Trophoblast cell (in vitro differentiated cells and primary cell): ENCODE data around the gene ACHE.

Experiments
- DNase-seq, 2 donors: peaks; one replicate each; pipeline ENCODE4 v3.0.0-alpha.2; 2016
- H2AFZ ChIP-seq: 2 replicates; pipeline ENCODE4 v1.6.1; 2013; ENCODE audit warnings: low read length, moderate library complexity, mild to moderate bottlenecking; ENCODE audit not compliant: insufficient read depth, poor library complexity
- H2AK5ac ChIP-seq: 2 replicates; pipeline ENCODE4 v1.6.1; 2013; ENCODE audit warnings: mild to moderate bottlenecking, low read length
- H2BK120ac ChIP-seq: 2 replicates; pipeline ENCODE4 v1.6.1; 2013; ENCODE audit warnings: low read length, mild to moderate bottlenecking, moderate library complexity; ENCODE audit not compliant: insufficient read depth, poor library complexity
- H2BK12ac ChIP-seq: 2 replicates; pipeline ENCODE4 v1.6.1; 2013; ENCODE audit warnings: mild to moderate bottlenecking, low read length, moderate library complexity
- H2BK5ac ChIP-seq: 2 replicates; pipeline ENCODE4 v1.6.1; 2013; ENCODE audit warnings: low read length, low read depth, moderate library complexity, mild to moderate bottlenecking; ENCODE audit not compliant: poor library complexity
- H3K14ac ChIP-seq: 2 replicates; pipeline ENCODE4 v1.6.1; 2013; ENCODE audit warnings: mild to moderate bottlenecking, low read length
- H3K18ac ChIP-seq: 2 replicates; pipeline ENCODE4 v1.6.1; 2013; ENCODE audit warnings: mild to moderate bottlenecking, low read length
- H3K23ac ChIP-seq: 2 replicates; pipeline ENCODE4 v1.6.1; 2013; ENCODE audit warnings: low read length
- H3K27ac ChIP-seq: 2 replicates; pipeline ENCODE4 v1.5.1; 2013; ENCODE audit warnings: low read depth, mild to moderate bottlenecking, inconsistent platforms, low read length, moderate library complexity
- H3K27me3 ChIP-seq: 2 replicates; pipeline ENCODE4 v1.6.1; 2013; ENCODE audit warnings: inconsistent platforms, mild to moderate bottlenecking, low read length, moderate library complexity; ENCODE audit not compliant: insufficient read depth
- H3K36me3 ChIP-seq, 2 experiments: 1 replicate in 1 of 2; 2 replicates in 1 of 2; pipeline ENCODE4 v1.6.1; 2013; ENCODE audit warnings: low read length in 2 of 2, mild to moderate bottlenecking in 2 of 2, moderate library complexity in 1 of 2; ENCODE audit not compliant: insufficient read depth in 2 of 2, control insufficient read depth in 1 of 2
- H3K4ac ChIP-seq: 2 replicates; pipeline ENCODE4 v1.6.1; 2013; ENCODE audit warnings: low read depth, mild to moderate bottlenecking, low read length, moderate library complexity
- H3K4me1 ChIP-seq, 2 experiments: 1 replicate in 1 of 2; 2 replicates in 1 of 2; pipeline ENCODE4 v1.6.1; 2013; ENCODE audit warnings: low read length in 2 of 2, mild to moderate bottlenecking in 2 of 2, moderate library complexity in 1 of 2; ENCODE audit not compliant: insufficient read depth in 2 of 2, control insufficient read depth in 1 of 2
- H3K4me2 ChIP-seq: 2 replicates; pipeline ENCODE4 v1.6.1; 2013; ENCODE audit warnings: inconsistent platforms, mild to moderate bottlenecking, low read length, moderate library complexity
- H3K4me3 ChIP-seq: 2 replicates; pipeline ENCODE4 v1.5.1; 2013; ENCODE audit warnings: mild to moderate bottlenecking, low read depth, low read length, inconsistent platforms
- H3K79me1 ChIP-seq: one replicate; pipeline ENCODE4 v1.6.1; 2013; ENCODE audit warnings: low read length
- H3K79me2 ChIP-seq: 2 replicates; pipeline ENCODE4 v1.6.1; 2013; ENCODE audit warnings: low read length, mild to moderate bottlenecking; ENCODE audit not compliant: control insufficient read depth, insufficient read depth, poor library complexity
- H3K9ac ChIP-seq: 2 replicates; pipeline ENCODE4 v1.6.1; 2013; ENCODE audit warnings: mild to moderate bottlenecking, low read length
- H3K9me3 ChIP-seq: 2 replicates; pipeline ENCODE4 v1.6.1; 2013; ENCODE audit warnings: low read depth, mild to moderate bottlenecking, control low read depth, inconsistent platforms, low read length; ENCODE audit not compliant: insufficient read depth
- H4K12ac ChIP-seq: 2 replicates; pipeline ENCODE4 v1.6.1; 2013; ENCODE audit warnings: low read depth, mild to moderate bottlenecking, low read length, moderate library complexity
- H4K8ac ChIP-seq: 2 replicates; pipeline ENCODE4 v1.6.1; 2013; ENCODE audit warnings: low read depth, mild to moderate bottlenecking, low read length, moderate library complexity
- H4K91ac ChIP-seq: one replicate; pipeline ENCODE4 v1.6.1; 2013; ENCODE audit warnings: low read depth, mild to moderate bottlenecking, low read length, moderate library complexity
- WGBS: extraction: QIAGEN DNeasy Blood & Tissue Kit; methylation state at CpG from one replicate; pipeline ENCODE4 v1.1.7; 2013; ENCODE audit warnings: missing lambda C conversion rate; ENCODE audit not compliant: insufficient read length, insufficient coverage; ENCODE audit errors: extremely low coverage; 5-methylcytosine and 5-hydroxymethylcytosine counted together

ACHE gene

GRCh38 chr7:100882201-100882600, 13.5 kb downstream of the ACHE start:
- no peaks in the 10 kb centered on the region for H3K4me1 ChIP-seq
- no peak for DNase-seq
- no peak overlapping the region for H3K27ac ChIP-seq
- no peak overlapping the region for H2AFZ ChIP-seq
- H3K4ac ChIP-seq, result no peak overlapping the region
- H2BK5ac ChIP-seq, result no peak overlapping the region
- no peak overlapping the region for H3K18ac ChIP-seq
- H3K79me2 ChIP-seq, result peaks cover 11% of the 10 kb centered on the region
- H3K27me3 ChIP-seq, result no peaks in the 10 kb centered on the region
- no peak overlapping the region for H2AK5ac ChIP-seq
- H2BK120ac ChIP-seq, result no peak overlapping the region
- H3K4me3 ChIP-seq, result no peak overlapping the region
- no peak overlapping the region for H3K4me2 ChIP-seq
- H3K23ac ChIP-seq, result no peak overlapping the region
- no peaks in the 10 kb centered on the region for H3K9me3 ChIP-seq
- no peak overlapping the region for H4K8ac ChIP-seq
- WGBS, result no CpG with 5 or more reads among the region's 9 CpGs
- H3K9ac ChIP-seq, result no peak overlapping the region
- no peaks in the 10 kb centered on the region for H3K79me1 ChIP-seq
- H2BK12ac ChIP-seq, result no peak overlapping the region
- H4K91ac ChIP-seq, result no peak overlapping the region
- no peak overlapping the region for H4K12ac ChIP-seq
- H3K36me3 ChIP-seq, result peaks cover 81 to 84% of the 10 kb centered on the region in 2 experiments
- no peak overlapping the region for H3K14ac ChIP-seq

GRCh38 chr7:100881136-100881535, 14.6 kb downstream of the ACHE start:
- Histone ChIP-seq H2BK12ac (no peak overlapping the region), H3K79me1 (no peaks in the 10 kb centered on the region), H3K9me3 (no peaks in the 10 kb centered on the region), H3K4me2 (no peak overlapping the region), H2BK5ac (no peak overlapping the region), H3K79me2 (peaks cover 19% of the 10 kb centered on the region), H3K4me3 (no peak overlapping the region), H3K27ac (no peak overlapping the region), H4K91ac (no peak overlapping the region), H3K4me1 (peaks cover 3% of the 10 kb centered on the region in 2 experiments), H4K8ac (no peak overlapping the region), H2AK5ac (no peak overlapping the region), H3K9ac (no peak overlapping the region), H3K23ac (no peak overlapping the region), H3K14ac (no peak overlapping the region), H2AFZ (no peak overlapping the region), H3K36me3 (peaks cover 71 to 79% of the 10 kb centered on the region in 2 experiments), H4K12ac (no peak overlapping the region), H3K4ac (no peak overlapping the region), H3K27me3 (no peaks in the 10 kb centered on the region), H3K18ac (peak overlapping the region; percentile 30), H2BK120ac (no peak overlapping the region)
- no peak for DNase-seq
- no CpG with 5 or more reads among the region's 20 CpGs for WGBS

GRCh38 chr7:100880645-100881044, 15.0 kb downstream of the ACHE start:
- Histone ChIP-seq H2BK5ac (no peak overlapping the region), H3K36me3 (peaks cover 66 to 74% of the 10 kb centered on the region in 2 experiments), H3K79me1 (peaks cover under 1% of the 10 kb centered on the region), H3K9ac (no peak overlapping the region), H4K91ac (no peak overlapping the region), H2BK120ac (no peak overlapping the region), H3K9me3 (no peaks in the 10 kb centered on the region), H3K4ac (no peak overlapping the region), H2AFZ (no peak overlapping the region), H3K27ac (no peak overlapping the region), H3K27me3 (no peaks in the 10 kb centered on the region), H3K14ac (no peak overlapping the region), H3K4me2 (no peak overlapping the region), H3K18ac (no peak overlapping the region), H2AK5ac (no peak overlapping the region), H4K8ac (no peak overlapping the region), H3K4me3 (no peak overlapping the region), H4K12ac (no peak overlapping the region), H3K79me2 (peaks cover 22% of the 10 kb centered on the region), H3K23ac (no peak overlapping the region), H3K4me1 (peaks cover 5 to 6% of the 10 kb centered on the region in 2 experiments), H2BK12ac (no peak overlapping the region)
- no CpG with 5 or more reads among the region's 7 CpGs for WGBS
- DNase-seq, result no peak

- H3K4ac ChIP-seq, result peak overlapping the region; percentile 28
- no peak overlapping the region for H3K27ac ChIP-seq
- H3K27me3 ChIP-seq, result no peaks in the 10 kb centered on the region
- peaks cover 28% of the 10 kb centered on the region for H3K79me2 ChIP-seq
- no peaks in the 10 kb centered on the region for H3K9me3 ChIP-seq
- H2BK5ac ChIP-seq, result no peak overlapping the region
- no peak overlapping the region for H4K8ac ChIP-seq
- no peak overlapping the region for H2AK5ac ChIP-seq
- DNase-seq, result no peak
- H4K91ac ChIP-seq, result no peak overlapping the region
- H3K14ac ChIP-seq, result no peak overlapping the region
- peaks cover 5 to 6% of the 10 kb centered on the region in 2 experiments for H3K4me1 ChIP-seq
- WGBS, result no CpG with 5 or more reads among the region's 11 CpGs
- no peak overlapping the region for H2AFZ ChIP-seq
- no peak overlapping the region for H2BK12ac ChIP-seq
- peaks cover 7% of the 10 kb centered on the region for H3K79me1 ChIP-seq
- no peak overlapping the region for H3K4me3 ChIP-seq
- no peak overlapping the region for H3K23ac ChIP-seq
- H4K12ac ChIP-seq, result no peak overlapping the region
- no peak overlapping the region for H2BK120ac ChIP-seq
- H3K18ac ChIP-seq, result no peak overlapping the region
- H3K9ac ChIP-seq, result no peak overlapping the region
- H3K36me3 ChIP-seq, result peaks cover 58 to 65% of the 10 kb centered on the region in 2 experiments
- H3K4me2 ChIP-seq, result no peak overlapping the region
These were observed 15.9 kb downstream of the ACHE start for GRCh38 chr7:100879685-100880261.
